WTC11 (cell line): ENCODE data around the gene ZNF341.

ENCODE experiments used
- ATF6 ChIP-seq: sonication (generic); formaldehyde crosslinking; IDR thresholded peaks from 2 replicates; pipeline ENCODE4 v1.8.1; 2023; ENCODE audit warnings: mild to moderate bottlenecking, missing genetic modification reagents
- CREB1 ChIP-seq: sonication (generic); formaldehyde crosslinking; IDR thresholded peaks from 2 replicates; pipeline ENCODE4 v1.8.0; 2023; ENCODE audit warnings: mild to moderate bottlenecking, missing genetic modification reagents
- CTCF ChIP-seq: fragments of 200-600 bp; IDR thresholded peaks from 2 replicates; pipeline ENCODE4 v1.8.0; 2022; ENCODE audit warnings: antibody characterized with exemption
- GABPB1 ChIP-seq: sonication (generic); formaldehyde crosslinking; IDR thresholded peaks from 2 replicates; pipeline ENCODE4 v1.8.1; 2023; ENCODE audit warnings: mild to moderate bottlenecking, missing genetic modification reagents
- SOX15 ChIP-seq: fragments of 250-450 bp; sonication (Bioruptor Pico); IDR thresholded peaks from 2 replicates; pipeline ENCODE4 v1.9.0; 2021; ENCODE audit warnings: mild to moderate bottlenecking
- ZNF512 ChIP-seq: sonication (generic); formaldehyde crosslinking; IDR thresholded peaks from 2 replicates; pipeline ENCODE4 v1.8.1; 2022; ENCODE audit warnings: missing genetic modification reagents, borderline replicate concordance
- ZSCAN18 ChIP-seq: fragments of 250-450 bp; sonication (Bioruptor Pico); IDR thresholded peaks from 2 replicates; pipeline ENCODE4 v2.1.2; 2022; ENCODE audit warnings: mild to moderate bottlenecking, moderate library complexity

- no peak for TF ChIP-seq CTCF
- TF ChIP-seq ZSCAN18 = no peak
- no peak for TF ChIP-seq ATF6 (CRISPR knock-in tag)
- TF ChIP-seq ZNF512 (CRISPR knock-in tag) = no peak
- TF ChIP-seq GABPB1 = no peak
- no peak for TF ChIP-seq CREB1
- no peak for TF ChIP-seq SOX15
Observed at GRCh38 chr20:33829636-33830035, 97.8 kb downstream of the ZNF341 start.
